HepG2 (cell line): ENCODE measurements around the gene TUT7.
"Not testable (repeated sequence)": the region's sequence is repeated elsewhere in the genome, so short reads cannot be mapped to it uniquely, and the experiment has no call there.

Experiments
- DPF2 ChIP-seq: sonication (generic); formaldehyde crosslinking; IDR thresholded peaks from 2 replicates; pipeline ENCODE4 v1.4.0; 2020; ENCODE audit warnings: mild to moderate bottlenecking, low read depth, missing genetic modification reagents, borderline replicate concordance
- KAT7 ChIP-seq: IDR thresholded peaks from 2 replicates; pipeline ENCODE4 v1.6.1; 2018; ENCODE audit warnings: borderline replicate concordance, missing compliant biosample characterization
- RAD21 ChIP-seq: fragments of 450-650 bp; formaldehyde crosslinking; IDR thresholded peaks from 2 replicates; pipeline ENCODE4 v1.5.0; 2020; ENCODE audit warnings: mild to moderate bottlenecking
- TAF1 ChIP-seq: sonication (generic); formaldehyde crosslinking; IDR thresholded peaks from 2 replicates; pipeline ENCODE4 v1.4.0; 2020; ENCODE audit warnings: missing genetic modification reagents
- TARDBP ChIP-seq: sonication (generic); formaldehyde crosslinking; IDR thresholded peaks from 2 replicates; pipeline ENCODE4 v1.8.0; 2022; ENCODE audit warnings: mild to moderate bottlenecking, missing genetic modification reagents
- ZBTB8A ChIP-seq: sonication (generic); formaldehyde crosslinking; IDR thresholded peaks from 2 replicates; pipeline ENCODE4 v1.4.0; 2020; ENCODE audit warnings: mild to moderate bottlenecking, low read depth, missing genetic modification reagents, borderline replicate concordance
- ZNF10 ChIP-seq: sonication (generic); formaldehyde crosslinking; IDR thresholded peaks from 2 replicates; pipeline ENCODE4 v1.4.0; 2020; ENCODE audit warnings: mild to moderate bottlenecking, low read depth, missing genetic modification reagents, borderline replicate concordance
- ZNF468 ChIP-seq: sonication (generic); formaldehyde crosslinking; IDR thresholded peaks from 2 replicates; pipeline ENCODE4 v1.8.0; 2022; ENCODE audit warnings: mild to moderate bottlenecking, moderate library complexity, missing genetic modification reagents
- TF ChIP-seq, protein P1 (sequence below): sonication (generic); formaldehyde crosslinking; IDR thresholded peaks from 2 replicates; pipeline ENCODE4 v1.4.0; 2020; ENCODE audit warnings: missing genetic modification reagents
- TF ChIP-seq, protein P2 (sequence below): sonication (generic); formaldehyde crosslinking; IDR thresholded peaks from 2 replicates; pipeline ENCODE4 v1.9.0; 2021; ENCODE audit warnings: missing genetic modification reagents, borderline replicate concordance
- TF ChIP-seq, protein P3 (sequence below): sonication (generic); formaldehyde crosslinking; IDR thresholded peaks from 2 replicates; pipeline ENCODE4 v1.5.0; 2020; ENCODE audit warnings: mild to moderate bottlenecking, missing genetic modification reagents, moderate library complexity
- TF ChIP-seq, protein P4 (sequence below): sonication (generic); formaldehyde crosslinking; IDR thresholded peaks from 2 replicates; pipeline ENCODE4 v1.4.0; 2020; ENCODE audit warnings: missing genetic modification reagents
- TF ChIP-seq, protein P5 (sequence below): sonication (generic); formaldehyde crosslinking; IDR thresholded peaks from 2 replicates; pipeline ENCODE4 v1.4.0; 2020; ENCODE audit warnings: missing genetic modification reagents, borderline replicate concordance
- TF ChIP-seq, protein P6 (sequence below): sonication (generic); formaldehyde crosslinking; IDR thresholded peaks from 2 replicates; pipeline ENCODE4 v1.5.1; 2020; ENCODE audit warnings: mild to moderate bottlenecking, moderate library complexity, missing genetic modification reagents

DNA sequence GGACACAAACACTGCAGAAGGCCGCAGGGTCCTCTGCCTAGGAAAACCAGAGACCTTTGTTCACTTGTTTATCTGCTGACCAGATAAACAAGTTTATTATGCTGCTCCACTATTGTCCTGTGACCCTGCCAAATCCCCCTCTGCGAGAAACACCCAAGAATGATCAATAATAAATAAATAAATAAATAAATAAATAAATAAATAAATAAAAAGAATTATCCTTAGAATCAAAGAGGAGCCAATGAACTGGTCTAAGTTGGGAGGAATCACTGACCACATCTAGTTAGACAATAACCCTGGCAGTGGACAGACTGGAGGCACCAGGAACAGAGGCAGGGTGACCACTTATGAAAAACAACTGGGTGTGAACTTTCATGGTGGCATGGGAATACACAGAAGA lies 41.3 kb downstream of the TUT7 start:
- not testable (repeated sequence) for TF ChIP-seq DPF2; KAT7; TAF1 (CRISPR knock-in tag); ZNF10 (CRISPR knock-in tag); ZBTB8A (CRISPR knock-in tag); TARDBP; RAD21 (CRISPR knock-in tag); ZNF468 (CRISPR knock-in tag)
- TF ChIP-seq, protein P1, sequence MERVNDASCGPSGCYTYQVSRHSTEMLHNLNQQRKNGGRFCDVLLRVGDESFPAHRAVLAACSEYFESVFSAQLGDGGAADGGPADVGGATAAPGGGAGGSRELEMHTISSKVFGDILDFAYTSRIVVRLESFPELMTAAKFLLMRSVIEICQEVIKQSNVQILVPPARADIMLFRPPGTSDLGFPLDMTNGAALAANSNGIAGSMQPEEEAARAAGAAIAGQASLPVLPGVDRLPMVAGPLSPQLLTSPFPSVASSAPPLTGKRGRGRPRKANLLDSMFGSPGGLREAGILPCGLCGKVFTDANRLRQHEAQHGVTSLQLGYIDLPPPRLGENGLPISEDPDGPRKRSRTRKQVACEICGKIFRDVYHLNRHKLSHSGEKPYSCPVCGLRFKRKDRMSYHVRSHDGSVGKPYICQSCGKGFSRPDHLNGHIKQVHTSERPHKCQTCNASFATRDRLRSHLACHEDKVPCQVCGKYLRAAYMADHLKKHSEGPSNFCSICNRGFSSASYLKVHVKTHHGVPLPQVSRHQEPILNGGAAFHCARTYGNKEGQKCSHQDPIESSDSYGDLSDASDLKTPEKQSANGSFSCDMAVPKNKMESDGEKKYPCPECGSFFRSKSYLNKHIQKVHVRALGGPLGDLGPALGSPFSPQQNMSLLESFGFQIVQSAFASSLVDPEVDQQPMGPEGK (CRISPR knock-in tag), result not testable (repeated sequence)
- TF ChIP-seq, protein P2, sequence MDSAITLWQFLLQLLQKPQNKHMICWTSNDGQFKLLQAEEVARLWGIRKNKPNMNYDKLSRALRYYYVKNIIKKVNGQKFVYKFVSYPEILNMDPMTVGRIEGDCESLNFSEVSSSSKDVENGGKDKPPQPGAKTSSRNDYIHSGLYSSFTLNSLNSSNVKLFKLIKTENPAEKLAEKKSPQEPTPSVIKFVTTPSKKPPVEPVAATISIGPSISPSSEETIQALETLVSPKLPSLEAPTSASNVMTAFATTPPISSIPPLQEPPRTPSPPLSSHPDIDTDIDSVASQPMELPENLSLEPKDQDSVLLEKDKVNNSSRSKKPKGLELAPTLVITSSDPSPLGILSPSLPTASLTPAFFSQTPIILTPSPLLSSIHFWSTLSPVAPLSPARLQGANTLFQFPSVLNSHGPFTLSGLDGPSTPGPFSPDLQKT, result not testable (repeated sequence)
- TF ChIP-seq, protein P3, sequence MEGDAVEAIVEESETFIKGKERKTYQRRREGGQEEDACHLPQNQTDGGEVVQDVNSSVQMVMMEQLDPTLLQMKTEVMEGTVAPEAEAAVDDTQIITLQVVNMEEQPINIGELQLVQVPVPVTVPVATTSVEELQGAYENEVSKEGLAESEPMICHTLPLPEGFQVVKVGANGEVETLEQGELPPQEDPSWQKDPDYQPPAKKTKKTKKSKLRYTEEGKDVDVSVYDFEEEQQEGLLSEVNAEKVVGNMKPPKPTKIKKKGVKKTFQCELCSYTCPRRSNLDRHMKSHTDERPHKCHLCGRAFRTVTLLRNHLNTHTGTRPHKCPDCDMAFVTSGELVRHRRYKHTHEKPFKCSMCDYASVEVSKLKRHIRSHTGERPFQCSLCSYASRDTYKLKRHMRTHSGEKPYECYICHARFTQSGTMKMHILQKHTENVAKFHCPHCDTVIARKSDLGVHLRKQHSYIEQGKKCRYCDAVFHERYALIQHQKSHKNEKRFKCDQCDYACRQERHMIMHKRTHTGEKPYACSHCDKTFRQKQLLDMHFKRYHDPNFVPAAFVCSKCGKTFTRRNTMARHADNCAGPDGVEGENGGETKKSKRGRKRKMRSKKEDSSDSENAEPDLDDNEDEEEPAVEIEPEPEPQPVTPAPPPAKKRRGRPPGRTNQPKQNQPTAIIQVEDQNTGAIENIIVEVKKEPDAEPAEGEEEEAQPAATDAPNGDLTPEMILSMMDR (CRISPR knock-in tag), result not testable (repeated sequence)
- TF ChIP-seq, protein P4, sequence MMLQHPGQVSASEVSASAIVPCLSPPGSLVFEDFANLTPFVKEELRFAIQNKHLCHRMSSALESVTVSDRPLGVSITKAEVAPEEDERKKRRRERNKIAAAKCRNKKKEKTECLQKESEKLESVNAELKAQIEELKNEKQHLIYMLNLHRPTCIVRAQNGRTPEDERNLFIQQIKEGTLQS (CRISPR knock-in tag), result not testable (repeated sequence)
- TF ChIP-seq, protein P5, sequence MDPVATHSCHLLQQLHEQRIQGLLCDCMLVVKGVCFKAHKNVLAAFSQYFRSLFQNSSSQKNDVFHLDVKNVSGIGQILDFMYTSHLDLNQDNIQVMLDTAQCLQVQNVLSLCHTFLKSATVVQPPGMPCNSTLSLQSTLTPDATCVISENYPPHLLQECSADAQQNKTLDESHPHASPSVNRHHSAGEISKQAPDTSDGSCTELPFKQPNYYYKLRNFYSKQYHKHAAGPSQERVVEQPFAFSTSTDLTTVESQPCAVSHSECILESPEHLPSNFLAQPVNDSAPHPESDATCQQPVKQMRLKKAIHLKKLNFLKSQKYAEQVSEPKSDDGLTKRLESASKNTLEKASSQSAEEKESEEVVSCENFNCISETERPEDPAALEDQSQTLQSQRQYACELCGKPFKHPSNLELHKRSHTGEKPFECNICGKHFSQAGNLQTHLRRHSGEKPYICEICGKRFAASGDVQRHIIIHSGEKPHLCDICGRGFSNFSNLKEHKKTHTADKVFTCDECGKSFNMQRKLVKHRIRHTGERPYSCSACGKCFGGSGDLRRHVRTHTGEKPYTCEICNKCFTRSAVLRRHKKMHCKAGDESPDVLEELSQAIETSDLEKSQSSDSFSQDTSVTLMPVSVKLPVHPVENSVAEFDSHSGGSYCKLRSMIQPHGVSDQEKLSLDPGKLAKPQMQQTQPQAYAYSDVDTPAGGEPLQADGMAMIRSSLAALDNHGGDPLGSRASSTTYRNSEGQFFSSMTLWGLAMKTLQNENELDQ (CRISPR knock-in tag), result not testable (repeated sequence)
- TF ChIP-seq, protein P6, sequence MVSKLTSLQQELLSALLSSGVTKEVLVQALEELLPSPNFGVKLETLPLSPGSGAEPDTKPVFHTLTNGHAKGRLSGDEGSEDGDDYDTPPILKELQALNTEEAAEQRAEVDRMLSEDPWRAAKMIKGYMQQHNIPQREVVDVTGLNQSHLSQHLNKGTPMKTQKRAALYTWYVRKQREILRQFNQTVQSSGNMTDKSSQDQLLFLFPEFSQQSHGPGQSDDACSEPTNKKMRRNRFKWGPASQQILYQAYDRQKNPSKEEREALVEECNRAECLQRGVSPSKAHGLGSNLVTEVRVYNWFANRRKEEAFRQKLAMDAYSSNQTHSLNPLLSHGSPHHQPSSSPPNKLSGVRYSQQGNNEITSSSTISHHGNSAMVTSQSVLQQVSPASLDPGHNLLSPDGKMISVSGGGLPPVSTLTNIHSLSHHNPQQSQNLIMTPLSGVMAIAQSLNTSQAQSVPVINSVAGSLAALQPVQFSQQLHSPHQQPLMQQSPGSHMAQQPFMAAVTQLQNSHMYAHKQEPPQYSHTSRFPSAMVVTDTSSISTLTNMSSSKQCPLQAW (CRISPR knock-in tag), result not testable (repeated sequence)
